Naive thymus-derived CD4-positive, alpha-beta T cell (primary cell): ENCODE measurements around the gene NR2E1. TPM values are rescaled to one million over a fixed set of nuclear protein-coding genes. Genes with fewer than 3 reads are reported as not detected.

Source experiments
- ATAC-seq: fragments of 150-1000 bp; cut with Tn5 transposase; 2 replicates; pipeline ENCODE4 v1.10.0; 2021; ENCODE audit warnings: mild to moderate bottlenecking, moderate library complexity
- CTCF ChIA-PET: fragments of 350-600 bp; sonication (Branson Sonifier 250); formaldehyde crosslinking; loops from one replicate; lab custom pipeline; 2021; ENCODE audit warnings: antibody characterized with exemption; lab: Charles Lee
- POLR2A ChIA-PET: fragments of 350-600 bp; sonication (Branson Sonifier 250); formaldehyde crosslinking; loops from one replicate; lab custom pipeline; 2021; ENCODE audit warnings: antibody characterized with exemption, inconsistent platforms; lab: Charles Lee
- DNase-seq, 9 donors: peaks; one replicate each; pipeline versions ENCODE4 v3.0.0 to v3.0.0-alpha.2; 2020 to 2022; ENCODE audit warnings: mixed read lengths in 1 of 9
- H3K27ac ChIP-seq: one replicate; pipeline ENCODE4 v1.7.0; 2013; ENCODE audit warnings: mild to moderate bottlenecking, low read depth, low read length, moderate library complexity
- H3K27me3 ChIP-seq, 2 donors: one replicate each; pipeline ENCODE4 v1.7.0; 2013; ENCODE audit warnings: low read length in 2 of 2, mild to moderate bottlenecking in 2 of 2, moderate library complexity in 2 of 2; ENCODE audit not compliant: control insufficient read depth in 2 of 2, insufficient read depth in 2 of 2
- H3K36me3 ChIP-seq, 3 experiments: 1 replicate in 2 of 3; 2 replicates in 1 of 3; pipeline ENCODE4 v1.7.0; 2013; ENCODE audit warnings: low read length in 3 of 3, mild to moderate bottlenecking in 3 of 3, moderate library complexity in 1 of 3; ENCODE audit not compliant: insufficient read depth in 3 of 3, control insufficient read depth in 2 of 3
- H3K4me1 ChIP-seq, 2 donors: one replicate each; pipeline ENCODE4 v1.7.0; 2013; ENCODE audit warnings: low read length in 2 of 2, mild to moderate bottlenecking in 2 of 2, moderate library complexity in 1 of 2; ENCODE audit not compliant: control insufficient read depth in 2 of 2, insufficient read depth in 2 of 2
- H3K4me3 ChIP-seq: 2 replicates; pipeline ENCODE4 v1.7.0; 2013; ENCODE audit warnings: mild to moderate bottlenecking, low read length
- H3K9me3 ChIP-seq, 3 experiments: 1 replicate in 2 of 3; 2 replicates in 1 of 3; pipeline ENCODE4 v1.7.0; 2013; ENCODE audit warnings: low read length in 3 of 3; ENCODE audit not compliant: control insufficient read depth in 2 of 3
- H3K27ac Mint-ChIP-seq, 9 donors: one replicate each; pipeline ENCODE4 v1.8.0; 2020 to 2022; ENCODE audit warnings: mixed read lengths in 9 of 9, mild to moderate bottlenecking in 8 of 9, moderate library complexity in 5 of 9, inconsistent platforms in 2 of 9
- H3K27me3 Mint-ChIP-seq, 5 donors: one replicate each; pipeline ENCODE4 v1.8.0; 2021 to 2022; ENCODE audit warnings: mixed read lengths in 5 of 5, mild to moderate bottlenecking in 1 of 5
- H3K36me3 Mint-ChIP-seq, 5 donors: one replicate each; pipeline ENCODE4 v1.8.0; 2020 to 2022; ENCODE audit warnings: mixed read lengths in 5 of 5, mild to moderate bottlenecking in 3 of 5, inconsistent platforms in 1 of 5
- H3K4me1 Mint-ChIP-seq, 7 donors: one replicate each; pipeline ENCODE4 v1.8.0; 2020 to 2022; ENCODE audit warnings: mixed read lengths in 7 of 7, mild to moderate bottlenecking in 3 of 7, inconsistent platforms in 1 of 7
- H3K4me3 Mint-ChIP-seq, 10 donors: one replicate each; pipeline ENCODE4 v1.8.0; 2020 to 2022; ENCODE audit warnings: mild to moderate bottlenecking in 10 of 10, mixed read lengths in 10 of 10, moderate library complexity in 6 of 10, inconsistent platforms in 2 of 10
- H3K9me3 Mint-ChIP-seq, 11 donors: one replicate each; pipeline ENCODE4 v1.8.0; 2020 to 2022; ENCODE audit warnings: mixed read lengths in 11 of 11, mild to moderate bottlenecking in 4 of 11, inconsistent platforms in 1 of 11, moderate library complexity in 1 of 11
- intact Hi-C, 2 donors: fragments of 100-400 bp; cut with micrococcal nuclease; formaldehyde crosslinking; loops; one replicate each; pipeline ENCODE4 v1.15.1; 2023
- polyA plus RNA-seq, 2 donors: library from polyadenylated mRNA; unstranded; fragments of 300-500 nt; fragmentation: Illumina TruSeq; gene quantifications; one replicate each; pipeline ENCODE4 v1.2.3, GENCODE V29; 2021
- total RNA-seq, 6 experiments: library from RNA in 5 of 6; stranded (reverse) in 5 of 6; gene quantifications; 1 replicate in 5 of 6; 2 replicates in 1 of 6; pipeline ENCODE4 v1.2.3 and lab custom pipeline; 2021 to 2026

The NR2E1 gene
- total and polyA plus RNA-seq, 7 experiments from 2014 or later = not detected

DNA sequence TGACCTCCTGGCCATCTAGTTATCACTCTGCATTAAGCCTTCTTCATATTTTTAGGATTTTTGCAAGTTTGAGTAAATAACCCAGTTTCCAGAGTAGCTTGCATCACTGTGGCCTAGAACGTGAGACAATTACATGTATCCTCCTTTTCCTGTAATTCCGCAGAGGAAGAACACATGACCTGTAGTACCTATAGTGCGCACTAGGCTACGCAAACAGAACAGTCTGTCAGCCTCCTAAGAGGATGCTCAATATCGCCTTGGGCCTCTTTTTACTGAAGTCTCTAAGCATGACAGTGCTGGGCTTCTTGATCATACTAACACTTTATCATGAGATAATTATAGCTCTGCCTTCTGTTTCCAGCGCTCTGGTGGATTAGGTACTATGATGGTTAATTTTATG is 20.2 kb upstream of the NR2E1 start:
- peaks cover 0 to 3% of the 10 kb centered on the region in 2 donors for H3K27me3 ChIP-seq
- Mint-ChIP-seq H3K9me3 (peaks cover 0 to 5% (median 2%) of the 10 kb centered on the region in 11 donors), H3K4me3 (no peak overlapping the region), H3K36me3 (peaks cover 0 to 6% (median 0%) of the 10 kb centered on the region in 5 donors), H3K27ac (no peak overlapping the region), H3K27me3 (peaks cover 28 to 59% (median 46%) of the 10 kb centered on the region in 5 donors), H3K4me1 (peaks cover 0 to 2% (median 0%) of the 10 kb centered on the region in 7 donors)
- intact Hi-C loops = no loop called here
- H3K4me1 ChIP-seq = no peaks in the 10 kb centered on the region
- ChIA-PET POLR2A (no interaction called here), CTCF (no interaction called here)
- no peaks in the 10 kb centered on the region for H3K36me3 ChIP-seq
- DNase-seq (no peak), ATAC-seq (no peak)
- H3K9me3 ChIP-seq = no peaks in the 10 kb centered on the region
- H3K4me3 ChIP-seq = no peak overlapping the region
- H3K27ac ChIP-seq = no peak overlapping the region

DNA sequence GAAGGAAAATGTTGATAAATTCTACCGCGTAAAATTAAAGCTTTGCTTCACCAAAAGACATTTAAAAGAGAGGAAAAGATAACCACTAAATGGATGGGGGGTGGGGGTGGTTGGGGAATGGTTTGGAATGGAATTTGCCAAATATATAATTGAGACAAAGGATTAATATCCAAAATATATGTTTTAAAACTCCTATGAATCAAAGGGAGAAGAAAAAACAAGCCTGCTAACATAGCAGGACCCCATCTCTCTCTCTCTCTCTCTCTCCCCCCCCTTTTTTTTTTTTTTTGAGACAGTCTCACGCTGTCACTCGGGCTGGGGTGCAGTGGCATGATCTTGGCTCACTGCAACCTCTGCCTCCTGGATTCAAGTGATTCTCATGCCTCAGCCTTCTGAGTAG is 13.4 kb upstream of the NR2E1 start:
- Histone ChIP-seq H3K4me3 (no peak overlapping the region), H3K4me1 (peaks cover 0 to 12% of the 10 kb centered on the region in 2 donors), H3K27ac (no peak overlapping the region), H3K9me3 (no peaks in the 10 kb centered on the region), H3K27me3 (peaks cover 0 to 15% of the 10 kb centered on the region in 2 donors), H3K36me3 (no peaks in the 10 kb centered on the region)
- Mint-ChIP-seq H3K4me3 (no peak overlapping the region), H3K9me3 (peaks cover 0 to 6% (median 3%) of the 10 kb centered on the region in 11 donors), H3K27ac (no peak overlapping the region), H3K4me1 (peaks cover 0 to 14% (median 8%) of the 10 kb centered on the region in 7 donors), H3K36me3 (peaks cover 0 to 11% (median 0%) of the 10 kb centered on the region in 5 donors), H3K27me3 (peaks cover 67 to 82% (median 73%) of the 10 kb centered on the region in 5 donors)
- ChIA-PET POLR2A (no interaction called here), CTCF (no interaction called here)
- DNase-seq (no peak), ATAC-seq (no peak)
- intact Hi-C loops = no loop called here

DNA sequence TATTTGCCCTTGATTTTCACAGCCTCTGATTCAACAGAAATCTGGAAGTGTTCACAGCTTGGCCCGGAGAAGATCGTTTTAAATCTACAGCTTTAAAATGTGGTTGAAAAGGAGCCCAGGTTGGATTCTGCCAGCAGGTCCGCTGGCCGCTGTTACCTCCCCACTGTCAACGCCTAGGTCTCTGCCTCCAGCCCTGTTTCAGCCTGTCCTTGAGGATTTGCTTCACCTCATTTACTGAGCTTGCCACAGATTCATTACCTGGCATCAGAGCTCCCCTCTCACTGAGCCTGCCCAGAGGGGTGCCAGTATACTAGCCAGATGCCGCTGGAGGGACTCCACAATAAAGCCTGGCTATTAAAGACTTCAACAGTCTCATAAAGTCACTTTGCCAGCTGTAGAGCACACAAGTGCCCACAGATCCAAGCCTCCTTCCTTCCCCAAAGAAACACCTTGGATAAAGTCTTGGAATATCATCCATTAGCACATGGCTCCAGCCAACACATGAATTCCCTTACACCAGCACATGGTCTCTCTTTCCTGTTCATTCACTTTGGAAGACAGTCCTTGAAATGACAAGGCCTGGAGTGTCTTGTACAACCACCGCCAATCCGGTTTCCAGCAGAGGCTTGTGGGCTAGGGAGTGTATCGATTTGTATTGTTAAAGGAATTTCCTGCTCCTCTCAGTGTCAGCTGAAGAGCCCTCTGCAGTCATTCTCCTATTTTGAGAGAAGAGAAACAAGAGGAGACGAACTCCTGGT is 9.5 kb upstream of the NR2E1 start:
- H3K4me1 ChIP-seq = peaks cover 0 to 17% of the 10 kb centered on the region in 2 donors
- peaks cover 4 to 21% of the 10 kb centered on the region in 2 donors for H3K27me3 ChIP-seq
- H3K9me3 Mint-ChIP-seq = peaks cover 0 to 10% (median 0%) of the 10 kb centered on the region in 11 donors
- peak overlapping the region in 9 of 10 donors; percentile 34 to 80 (median 61) for H3K4me3 Mint-ChIP-seq
- H3K4me1 Mint-ChIP-seq = peaks cover 6 to 22% (median 15%) of the 10 kb centered on the region in 7 donors
- no peak overlapping the region for H3K27ac ChIP-seq
- ChIA-PET CTCF (no interaction called here), POLR2A (no interaction called here)
- peaks cover 79 to 83% (median 80%) of the 10 kb centered on the region in 5 donors for H3K27me3 Mint-ChIP-seq
- no peak overlapping the region for H3K27ac Mint-ChIP-seq
- no peak overlapping the region for H3K4me3 ChIP-seq
- intact Hi-C loops = no loop called here
- no peaks in the 10 kb centered on the region for H3K36me3 ChIP-seq
- no peaks in the 10 kb centered on the region for H3K9me3 ChIP-seq
- peaks cover 0 to 3% (median 1%) of the 10 kb centered on the region in 5 donors for H3K36me3 Mint-ChIP-seq
- ATAC-seq = no peak
- DNase-seq = no peak

DNA sequence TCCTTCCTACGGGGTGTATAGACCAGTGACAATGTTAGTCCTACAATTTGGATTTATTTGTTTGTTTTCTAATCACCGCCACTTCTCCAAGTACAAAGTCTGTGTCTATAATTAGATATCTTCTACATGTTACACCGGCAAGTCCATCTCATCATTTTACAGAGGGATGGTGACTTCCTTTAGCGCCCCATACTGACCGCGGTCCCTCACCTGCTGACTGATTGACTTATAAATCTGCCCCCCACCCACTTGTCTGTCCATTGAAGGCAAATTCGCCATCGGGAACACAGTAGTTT is 8.9 kb upstream of the NR2E1 start:
- peak overlapping the region in 9 of 10 donors; percentile 34 to 80 (median 61) for H3K4me3 Mint-ChIP-seq

DNA sequence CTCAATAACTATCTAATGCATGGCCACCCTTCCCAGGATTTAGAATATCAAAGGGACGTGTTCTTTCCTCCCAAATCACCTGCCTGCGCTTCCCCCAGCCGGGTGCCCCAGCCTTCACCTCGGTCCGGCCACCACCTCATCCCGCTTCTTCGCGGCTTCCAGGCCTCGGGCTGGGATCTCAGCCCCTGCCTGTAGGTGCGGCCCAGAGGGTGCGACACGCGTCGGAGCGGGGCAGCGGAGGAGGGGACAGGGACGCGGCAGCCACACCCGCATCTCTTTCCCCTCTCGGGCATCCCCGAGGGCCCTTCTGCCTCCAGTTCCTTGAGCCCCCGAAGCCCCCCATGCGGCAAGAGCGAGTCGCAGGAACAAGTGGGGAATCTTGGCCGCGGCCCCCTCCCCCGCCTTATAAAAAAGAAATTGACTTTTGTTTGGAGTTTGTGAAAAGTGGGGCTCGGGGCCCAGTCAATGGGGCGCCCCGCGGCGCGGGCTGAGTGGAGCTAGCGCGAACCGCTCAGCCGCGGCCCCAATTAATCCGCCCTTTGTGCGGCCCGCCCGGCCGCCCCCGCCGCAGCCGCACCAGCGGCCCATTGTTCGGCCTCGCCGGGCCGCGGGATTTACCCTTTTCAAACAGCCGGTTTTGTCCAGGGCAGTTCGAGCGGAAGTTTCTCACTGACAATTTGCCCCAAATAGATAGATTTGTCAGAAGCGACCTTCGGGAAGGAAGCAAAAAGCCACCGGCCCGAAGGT is 8.4 kb upstream of the NR2E1 start:
- DNase-seq = peak in 1 of 9 donors; percentile 24
- H3K27me3 ChIP-seq = peaks cover 4 to 21% of the 10 kb centered on the region in 2 donors
- Mint-ChIP-seq H3K4me3 (peak overlapping the region in 9 of 10 donors; percentile 34 to 88 (median 61)), H3K9me3 (peaks cover 0 to 9% (median 0%) of the 10 kb centered on the region in 11 donors), H3K36me3 (peaks cover 0 to 3% (median 0%) of the 10 kb centered on the region in 5 donors), H3K27me3 (peaks cover 84 to 91% (median 88%) of the 10 kb centered on the region in 5 donors), H3K4me1 (peaks cover 6 to 22% (median 15%) of the 10 kb centered on the region in 7 donors), H3K27ac (no peak overlapping the region)
- H3K36me3 ChIP-seq = no peaks in the 10 kb centered on the region
- intact Hi-C loops = no loop called here
- ATAC-seq = no peak
- POLR2A ChIA-PET = no interaction called here
- H3K4me3 ChIP-seq = no peak overlapping the region
- H3K27ac ChIP-seq = no peak overlapping the region
- H3K4me1 ChIP-seq = peaks cover 0 to 17% of the 10 kb centered on the region in 2 donors
- CTCF ChIA-PET = no interaction called here
- H3K9me3 ChIP-seq = no peaks in the 10 kb centered on the region

More for the DNA sequence above, 8.9 kb upstream of the NR2E1 start:
- intact Hi-C loops = no loop called here
- no peaks in the 10 kb centered on the region for H3K36me3 ChIP-seq
- H3K9me3 Mint-ChIP-seq = peaks cover 0 to 9% (median 0%) of the 10 kb centered on the region in 11 donors
- no peak for ATAC-seq
- CTCF ChIA-PET = no interaction called here
- H3K27ac ChIP-seq = no peak overlapping the region
- H3K4me3 ChIP-seq = no peak overlapping the region
- H3K9me3 ChIP-seq = no peaks in the 10 kb centered on the region
- H3K27me3 ChIP-seq = peaks cover 4 to 21% of the 10 kb centered on the region in 2 donors
- no peak for DNase-seq
- peaks cover 83 to 87% (median 83%) of the 10 kb centered on the region in 5 donors for H3K27me3 Mint-ChIP-seq
- POLR2A ChIA-PET = no interaction called here
- no peak overlapping the region for H3K27ac Mint-ChIP-seq
- H3K36me3 Mint-ChIP-seq = peaks cover 0 to 3% (median 0%) of the 10 kb centered on the region in 5 donors
- peaks cover 6 to 22% (median 15%) of the 10 kb centered on the region in 7 donors for H3K4me1 Mint-ChIP-seq
- H3K4me1 ChIP-seq = peaks cover 0 to 17% of the 10 kb centered on the region in 2 donors

DNA sequence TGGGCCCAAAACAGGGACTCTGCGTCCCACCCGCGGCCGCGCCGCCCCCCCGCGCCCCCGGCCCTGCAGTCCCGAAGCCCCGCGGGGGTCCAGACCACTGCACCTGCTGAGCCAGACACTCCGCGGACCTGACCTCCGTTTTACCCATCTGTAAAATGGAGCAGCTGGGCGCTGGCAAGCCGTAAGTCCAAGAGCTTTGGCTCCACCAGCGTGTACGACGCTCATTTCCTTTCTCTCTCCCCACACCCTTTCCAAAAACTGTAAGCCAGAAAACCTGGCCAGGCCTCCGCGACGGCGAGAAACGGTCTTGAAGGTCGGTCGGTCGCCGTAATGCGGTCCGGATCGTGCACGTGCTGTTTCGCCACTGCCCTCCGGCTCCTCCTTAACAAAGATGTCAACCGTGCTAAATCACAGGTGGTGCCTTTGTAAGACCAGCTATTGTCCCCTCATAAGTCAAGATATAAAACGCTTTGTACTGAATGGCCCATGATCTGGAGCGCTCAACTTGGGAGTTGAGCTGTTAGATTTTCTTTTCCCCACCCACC is 7.8 kb upstream of the NR2E1 start:
- Histone ChIP-seq H3K9me3 (no peaks in the 10 kb centered on the region), H3K4me3 (no peak overlapping the region), H3K27me3 (peaks cover 4 to 21% of the 10 kb centered on the region in 2 donors), H3K27ac (no peak overlapping the region), H3K36me3 (no peaks in the 10 kb centered on the region), H3K4me1 (peaks cover 0 to 17% of the 10 kb centered on the region in 2 donors)
- POLR2A ChIA-PET = no interaction called here
- peaks cover 6 to 22% (median 15%) of the 10 kb centered on the region in 7 donors for H3K4me1 Mint-ChIP-seq
- H3K27me3 Mint-ChIP-seq = peaks cover 85 to 92% (median 88%) of the 10 kb centered on the region in 5 donors
- H3K27ac Mint-ChIP-seq = peak overlapping the region in 1 of 9 donors; percentile 86
- peaks cover 0 to 9% (median 0%) of the 10 kb centered on the region in 11 donors for H3K9me3 Mint-ChIP-seq
- ATAC-seq (no peak), DNase-seq (no peak)
- intact Hi-C loops = loop anchor here in 1 of 2 donors (2.0 kb wide), 1 partner anchor 41 kb away; no protein-coding TSS in a partner anchor
- H3K36me3 Mint-ChIP-seq = peaks cover 0 to 3% (median 0%) of the 10 kb centered on the region in 5 donors
- peak overlapping the region; percentile 27 to 89 (median 78) for H3K4me3 Mint-ChIP-seq
- CTCF ChIA-PET = no interaction called here
